ENCODE results near the gene CNFN.
"Not testable (repeated sequence)": the region's sequence is repeated elsewhere in the genome, so short reads cannot be mapped to it uniquely, and the experiment has no call there.

CNFN gene

DNA sequence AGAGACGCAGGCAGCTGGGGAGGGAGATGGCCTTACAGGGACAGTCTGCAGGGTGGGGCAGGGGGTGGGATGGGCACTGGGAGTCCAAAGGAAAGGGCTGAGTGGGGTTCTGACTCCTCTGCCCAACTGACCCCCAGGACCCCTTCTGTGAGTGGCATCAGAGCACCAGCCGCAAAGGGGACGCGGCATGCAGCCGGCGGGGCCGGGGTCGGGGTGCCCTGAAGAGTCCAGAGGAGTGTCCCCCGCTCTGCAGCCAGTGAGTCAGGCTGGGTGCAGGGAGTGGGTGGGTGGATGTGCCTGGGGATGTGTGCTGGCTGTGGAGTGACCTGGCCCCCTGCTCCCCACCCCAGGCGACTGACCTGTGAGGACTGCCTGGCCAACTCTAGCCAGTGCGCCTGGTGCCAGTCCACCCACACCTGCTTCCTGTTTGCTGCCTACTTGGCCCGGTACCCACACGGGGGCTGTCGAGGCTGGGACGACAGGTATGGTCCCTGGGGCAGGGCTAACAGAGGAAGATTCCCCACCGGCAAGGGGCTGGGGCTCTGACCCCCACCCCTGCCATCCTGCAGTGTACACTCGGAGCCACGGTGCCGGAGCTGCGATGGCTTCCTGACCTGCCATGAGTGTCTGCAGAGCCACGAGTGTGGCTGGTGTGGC lies 38.9 kb downstream of the CNFN start:
- no peak for DNase-seq (ENCODE audit: low read depth)

DNA sequence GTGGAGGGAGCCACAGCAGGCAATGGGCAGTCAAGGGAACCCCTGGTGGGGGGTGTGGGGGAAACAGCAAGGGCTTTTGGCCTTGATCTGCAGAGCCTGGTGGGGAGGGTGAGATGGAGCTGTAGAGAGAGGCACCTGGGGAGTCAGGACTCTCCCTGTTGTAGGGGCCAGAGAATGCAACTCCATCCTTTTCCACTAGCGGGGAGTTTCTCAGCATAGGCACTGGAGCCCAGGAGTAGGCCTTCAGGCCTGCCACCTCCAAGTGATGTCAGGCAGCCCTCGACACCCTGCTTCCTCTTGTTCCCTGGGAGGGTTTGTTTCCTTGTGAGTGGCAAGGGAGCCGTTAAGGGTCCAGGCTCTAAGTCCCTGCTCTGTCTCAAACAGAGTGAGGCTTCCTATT lies 39.7 kb downstream of the CNFN start:
- DNase-seq (ENCODE audit: low read depth) = no peak

DNA sequence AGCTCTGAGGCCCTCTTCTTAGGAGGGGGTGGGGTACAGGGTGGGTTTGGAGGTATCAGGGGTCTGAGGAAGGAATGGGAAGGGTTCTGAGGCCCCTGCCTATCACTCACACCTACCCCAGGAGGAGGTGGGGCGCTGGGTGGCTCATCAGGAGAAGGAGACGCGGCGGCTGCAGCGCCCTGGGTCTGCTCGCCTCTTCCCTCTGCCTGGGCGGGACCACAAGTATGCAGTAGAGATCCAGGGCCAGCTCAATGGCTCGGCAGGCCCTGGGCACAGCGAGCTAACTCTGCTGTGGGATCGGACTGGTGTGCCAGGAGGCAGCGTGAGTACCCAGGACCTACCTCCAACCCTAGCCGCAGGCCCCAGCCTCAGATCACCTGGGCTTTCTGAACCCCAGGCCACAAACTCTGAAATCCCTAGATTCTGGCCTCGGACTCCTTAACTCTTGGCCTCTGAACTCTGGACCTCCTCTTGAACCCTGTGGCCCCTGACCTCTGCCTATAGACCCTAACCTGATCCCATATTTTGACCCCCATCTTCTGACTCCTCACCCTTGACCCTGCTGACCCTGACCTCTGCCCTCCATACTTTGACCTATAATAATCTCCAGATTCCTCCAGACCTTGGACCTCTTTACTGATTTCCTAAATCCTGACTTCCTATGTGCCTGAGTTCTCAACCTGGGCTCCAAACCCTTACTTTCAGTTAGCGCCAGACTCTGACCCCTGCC lies 40.6 kb downstream of the CNFN start:
- DNase-seq (ENCODE audit: low read depth) = no peak

- no peak for DNase-seq (ENCODE audit: low read depth)
These were observed 41.9 kb downstream of the CNFN start for GRCh38 chr19:42348211-42348610.

- DNase-seq (ENCODE audit: low read depth) = no peak
These were observed 44.8 kb downstream of the CNFN start for GRCh38 chr19:42345191-42345812.

- DNase-seq (ENCODE audit: low read depth) = no peak
These were observed 45.7 kb downstream of the CNFN start for GRCh38 chr19:42344336-42344893.

- DNase-seq (ENCODE audit: low read depth) = no peak
These were observed 46.6 kb downstream of the CNFN start for GRCh38 chr19:42343344-42344110.

DNA sequence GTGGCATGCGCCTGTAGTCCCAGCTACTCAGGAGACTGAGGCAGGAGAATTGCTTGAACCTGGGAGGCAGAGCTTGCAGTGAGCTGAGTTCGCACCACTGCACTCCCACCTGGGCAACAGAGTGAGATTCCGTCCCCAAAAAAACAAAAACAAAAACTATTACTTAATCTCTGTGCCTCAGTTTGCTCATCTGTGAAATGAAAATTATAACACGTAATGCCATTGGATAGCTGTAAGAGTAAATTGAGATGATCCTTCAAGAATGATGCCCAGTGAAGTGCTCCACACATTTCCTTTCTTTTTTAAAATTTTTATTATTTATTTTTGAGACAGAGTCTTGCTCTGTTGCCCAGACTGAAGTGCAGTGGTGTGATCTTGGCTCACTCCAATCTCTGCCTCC lies 50.2 kb downstream of the CNFN start:
- DNase-seq (ENCODE audit: low read depth) = not testable (repeated sequence)

GRCh38 chr19:42339126-42339860 lies 50.8 kb downstream of the CNFN start:
- DNase-seq (ENCODE audit: low read depth) = not testable (repeated sequence)

Measured in stimulated activated CD8-positive, alpha-beta memory T cell treated with anti-CD3 and anti-CD28 coated beads, Interleukin-12 subunit alpha, Interleukin-12 subunit beta, amount 100 ng/mL, for 4 hours (primary cell).